GM19099 (cell line): ENCODE measurements around the gene IFRD2.
A peak's percentile ranks its signal among the peaks of the same experiment; 100 is the strongest.

Source experiments
- POLR2A ChIP-seq: IDR thresholded peaks from 3 replicates; pipeline ENCODE4 v1.6.1; 2011; ENCODE audit warnings: low read depth; ENCODE audit not compliant: insufficient read length; ENCODE audit errors: extremely low read depth

The IFRD2 gene

DNA sequence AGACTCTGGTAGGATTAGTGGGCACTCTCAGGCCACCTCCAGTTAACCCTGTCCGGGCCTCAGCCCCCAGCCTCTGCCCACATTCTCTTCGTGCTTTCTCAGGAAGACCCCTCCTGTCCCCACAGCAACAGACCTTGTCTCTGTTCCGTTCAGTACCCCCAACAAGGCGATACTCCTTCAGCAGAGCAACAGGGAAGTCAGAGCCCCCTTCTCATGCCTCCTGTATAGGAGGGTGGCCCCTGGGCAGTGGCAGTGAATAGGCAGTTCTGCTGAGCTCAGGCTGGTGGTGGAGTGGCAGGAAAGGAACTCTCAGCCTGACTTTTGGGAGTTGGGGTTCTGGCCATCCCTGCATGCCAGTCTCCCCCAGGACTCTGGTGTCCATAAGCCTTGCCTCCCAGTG, 22.8 kb downstream of the IFRD2 start:
- no peak for TF ChIP-seq POLR2A

DNA sequence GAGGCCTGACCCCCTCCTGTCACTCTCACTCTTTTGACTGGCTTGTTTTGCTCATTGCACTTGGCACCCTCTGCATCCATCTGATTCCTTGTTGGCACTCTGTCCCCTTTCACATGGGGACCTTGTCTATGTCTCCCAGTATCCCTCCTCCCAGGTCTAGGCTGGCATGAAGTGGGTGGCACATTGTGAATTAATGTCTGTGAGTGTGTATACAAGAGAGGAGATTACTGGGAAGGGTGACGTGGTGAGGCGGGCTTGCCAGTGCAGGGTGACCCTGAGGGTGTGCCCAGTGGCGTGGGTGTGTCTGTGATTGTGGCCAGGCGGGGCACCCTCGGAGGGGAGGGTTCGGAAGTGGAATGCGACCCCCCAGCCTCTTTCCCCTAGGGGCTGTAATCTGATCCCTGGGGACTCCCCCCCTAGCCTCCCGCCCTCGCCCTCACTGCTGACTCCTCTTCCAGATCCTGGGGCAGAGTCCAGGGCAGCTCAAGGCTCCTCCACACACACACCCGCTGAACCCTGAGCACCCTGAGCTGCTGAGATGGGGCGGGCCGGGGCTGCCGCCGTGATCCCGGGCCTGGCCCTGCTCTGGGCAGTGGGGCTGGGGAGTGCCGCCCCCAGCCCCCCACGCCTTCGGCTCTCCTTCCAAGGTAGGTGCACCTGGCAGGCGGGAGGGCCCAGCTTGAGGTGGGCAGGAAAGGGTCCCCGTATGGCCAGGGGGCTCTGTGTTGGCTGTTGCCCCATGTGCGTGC, 23.4 kb downstream of the IFRD2 start, which contains the start of gene SEMA3B:
TSS of gene SEMA3B (plus strand) at position 445 of the 749 bp plus-strand sequence. CDS start at position 539, 94 bp downstream.
- no peak for TF ChIP-seq POLR2A

DNA sequence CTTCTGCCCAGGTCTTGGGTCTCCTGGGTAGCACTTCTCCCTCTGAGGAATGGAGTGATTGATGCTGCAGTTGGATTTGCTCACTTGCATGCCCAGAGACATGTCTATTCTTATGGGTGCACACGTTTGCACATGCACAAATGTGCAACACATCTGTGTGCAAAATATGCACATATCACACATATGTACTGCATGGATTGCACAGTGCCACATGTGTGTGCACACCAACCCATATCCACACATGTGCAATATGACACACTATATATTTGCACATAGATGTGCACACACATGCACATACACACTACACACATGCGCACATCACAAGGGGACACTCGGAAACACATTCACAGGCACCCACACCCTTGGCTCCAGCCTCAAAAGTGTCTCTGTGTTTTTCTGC, 24.0 kb downstream of the IFRD2 start:
- TF ChIP-seq POLR2A = no peak

DNA sequence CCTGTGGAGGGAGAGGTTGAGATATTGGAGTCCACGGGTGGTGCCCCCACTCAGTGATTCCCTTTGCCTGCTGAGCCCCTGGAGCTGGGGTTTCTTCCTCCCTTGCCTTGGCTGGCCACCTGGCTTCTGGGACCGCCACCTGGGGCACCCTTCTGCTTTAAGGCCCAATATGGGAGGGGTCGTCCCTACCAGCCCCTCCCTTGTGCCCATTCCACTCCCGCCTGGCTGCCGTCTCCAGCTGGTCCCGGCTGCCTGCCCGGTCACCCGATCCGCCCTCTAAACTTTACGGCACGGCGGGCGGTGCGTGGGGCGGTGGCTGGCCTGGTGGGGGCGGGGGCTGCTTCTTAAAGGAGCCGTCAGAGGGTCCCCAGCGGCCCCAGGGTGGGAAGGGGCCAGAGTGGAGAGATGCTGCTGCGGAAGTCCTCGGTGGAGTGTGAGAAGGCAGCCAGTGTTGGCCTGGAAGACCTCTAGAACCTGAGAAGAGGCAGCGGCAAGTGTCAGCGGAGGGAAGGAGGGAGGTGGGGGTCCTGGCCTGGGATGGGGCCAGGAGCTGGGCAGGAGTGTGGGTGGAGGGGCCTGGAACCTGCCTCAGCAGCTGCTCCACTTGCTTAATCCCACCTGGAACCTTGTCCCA, 24.8 kb downstream of the IFRD2 start:
- TF ChIP-seq POLR2A = no peak

DNA sequence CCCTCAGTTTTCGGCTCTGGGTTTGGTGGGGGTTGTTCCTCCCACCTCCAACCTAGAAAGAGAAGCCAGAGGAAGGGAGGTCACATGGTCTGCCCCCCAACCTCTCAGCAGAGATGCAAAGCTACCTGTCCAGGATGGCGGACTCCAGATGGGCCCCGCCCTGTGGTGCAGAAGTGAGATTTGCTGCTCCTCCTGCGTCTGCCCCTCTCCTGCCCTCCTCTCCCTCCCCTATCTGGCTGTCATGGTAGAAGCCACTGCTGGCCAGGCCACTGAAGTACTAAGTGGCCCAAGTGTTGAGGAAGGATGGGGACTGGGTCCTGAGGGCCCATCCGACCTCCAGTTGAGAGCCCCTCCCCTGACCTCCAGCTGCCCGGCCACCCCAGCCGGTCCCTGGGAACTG, 25.4 kb downstream of the IFRD2 start:
- TF ChIP-seq POLR2A = no peak

DNA sequence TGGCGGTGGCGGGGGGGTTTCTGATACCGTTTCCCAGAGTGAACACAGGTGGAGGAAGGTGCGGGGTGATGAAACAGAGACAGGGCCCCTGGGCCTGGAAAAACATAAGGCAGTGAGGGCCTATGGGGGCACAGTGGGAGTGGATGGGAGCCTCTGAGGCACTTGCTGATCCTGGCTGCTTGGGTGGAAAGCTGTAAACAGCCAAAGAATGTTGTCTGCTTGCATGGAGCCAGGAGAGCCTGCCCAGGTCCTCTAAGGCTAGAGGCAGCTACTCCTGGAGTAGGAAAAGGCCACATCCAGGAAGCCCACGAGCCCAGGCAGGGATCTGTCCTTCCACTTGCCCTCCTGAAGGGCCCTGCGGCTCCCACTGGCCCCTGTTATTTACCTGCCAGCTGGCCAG, 26.2 kb downstream of the IFRD2 start:
- no peak for TF ChIP-seq POLR2A

DNA sequence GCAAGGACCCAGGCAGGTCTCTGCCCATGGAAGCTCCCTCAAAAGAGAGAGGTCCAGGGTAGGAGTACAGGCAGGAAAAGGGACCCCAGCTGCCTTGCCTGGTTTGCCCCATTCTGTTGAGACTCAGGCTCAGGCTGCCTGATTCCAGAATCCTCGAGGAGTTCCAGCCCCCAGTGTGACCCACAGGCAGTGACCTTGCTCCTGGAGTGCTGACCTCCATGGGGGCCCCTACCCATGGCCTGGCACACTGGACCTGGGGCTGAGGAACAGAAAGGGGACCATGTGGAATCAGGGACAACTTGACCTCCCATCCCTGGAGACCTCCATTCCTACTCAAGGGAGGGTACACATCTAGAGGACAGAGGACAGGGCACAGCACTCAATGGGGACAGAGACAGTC, 26.7 kb downstream of the IFRD2 start:
- TF ChIP-seq POLR2A = no peak

DNA sequence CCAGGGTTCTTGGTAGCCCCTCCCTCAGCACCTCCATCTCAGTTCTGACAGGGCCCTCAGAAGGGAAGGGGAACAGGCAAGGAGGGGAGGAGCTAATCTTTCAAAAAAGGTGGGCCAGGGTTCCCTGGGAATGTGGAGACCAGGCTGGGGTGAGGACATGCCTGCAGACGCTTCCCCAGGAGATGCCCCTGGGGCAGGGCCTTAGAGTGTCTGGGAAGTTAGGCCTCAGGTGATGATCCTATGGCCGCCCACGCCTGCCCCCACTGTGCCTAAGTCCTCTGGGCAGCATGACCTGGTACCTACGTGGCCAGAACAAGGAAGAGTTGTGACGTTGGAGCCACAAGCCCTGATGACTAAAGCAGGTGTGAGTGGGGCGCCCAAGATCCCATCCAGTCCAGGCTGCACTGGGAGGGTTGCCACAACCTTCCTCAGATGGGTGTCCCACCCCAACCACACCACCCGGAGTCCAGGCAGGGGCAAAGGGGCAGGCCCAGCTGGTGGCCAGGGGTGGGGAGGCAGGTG, 27.2 kb downstream of the IFRD2 start:
- TF ChIP-seq POLR2A = no peak

DNA sequence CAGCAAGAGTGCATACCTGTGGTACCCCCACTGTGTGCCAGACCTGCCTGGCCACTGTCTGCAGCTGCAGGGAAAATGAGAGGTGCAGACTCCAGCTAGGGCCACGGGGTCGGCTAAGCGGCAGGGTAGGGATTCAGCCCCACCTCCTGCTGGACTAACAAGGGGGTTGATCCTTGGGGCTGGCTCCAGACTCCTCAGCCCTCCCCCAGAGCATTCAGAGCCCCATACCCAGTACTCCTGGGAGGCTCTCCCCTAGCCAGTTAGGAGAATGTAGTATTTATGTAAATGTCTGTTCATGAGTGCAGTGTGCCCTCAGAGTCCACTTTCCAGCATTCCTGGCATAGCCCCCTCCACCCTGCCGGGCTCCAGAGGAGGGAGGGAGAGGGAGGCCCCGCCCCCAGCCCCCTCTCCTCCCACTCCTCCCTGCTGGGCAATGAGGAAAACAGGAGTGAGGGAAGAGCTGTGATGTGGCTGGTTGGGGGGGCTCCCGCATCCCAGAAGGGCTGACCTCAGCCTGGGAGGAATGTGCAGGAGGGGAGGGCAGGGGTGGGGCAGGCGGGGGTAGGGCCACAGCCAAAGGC, 27.8 kb downstream of the IFRD2 start:
- TF ChIP-seq POLR2A = no peak

DNA sequence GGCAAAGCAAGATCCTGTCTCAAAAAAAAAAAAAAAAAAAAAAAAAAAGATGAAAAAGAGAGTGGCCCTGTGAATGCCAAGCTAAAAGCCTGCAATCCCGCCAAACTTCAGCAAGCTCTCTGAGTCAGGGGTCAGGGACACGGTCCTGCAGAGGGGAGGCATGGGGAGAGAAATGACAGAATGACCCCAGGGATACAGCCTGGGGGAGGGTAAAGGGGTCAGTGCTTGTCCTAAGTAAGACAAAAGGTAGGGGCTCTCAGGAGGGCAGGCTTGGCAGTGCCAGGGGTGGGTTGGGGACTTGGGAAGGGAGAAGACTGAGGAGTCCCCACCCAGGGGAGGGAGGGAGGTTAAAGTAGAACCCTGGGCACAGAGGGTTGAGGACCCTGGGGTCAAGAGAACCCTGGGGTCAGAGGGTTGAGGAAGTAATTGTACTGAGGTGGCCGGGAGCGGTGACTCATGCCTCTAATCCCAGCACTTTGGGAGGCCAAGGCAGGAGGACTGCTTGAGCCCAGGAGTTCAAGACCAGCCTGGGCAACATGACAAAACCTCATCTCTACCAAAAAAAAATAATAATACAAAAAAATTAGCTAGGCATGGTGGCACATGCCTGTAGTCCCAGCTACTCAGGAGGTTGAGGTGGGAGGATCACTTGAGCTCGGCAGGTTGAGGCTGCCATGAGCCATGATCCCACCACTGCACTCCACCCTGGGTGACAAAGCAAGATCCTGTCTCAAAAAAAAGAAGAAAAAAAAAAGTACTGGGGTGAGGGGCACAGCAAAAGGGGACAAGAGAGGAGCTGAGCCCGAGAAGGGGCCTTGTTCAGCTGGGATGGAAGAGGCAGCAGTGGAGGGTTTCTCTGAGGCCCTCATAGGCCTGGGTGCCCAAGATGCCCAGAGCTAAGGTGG, 28.5 kb downstream of the IFRD2 start:
- TF ChIP-seq POLR2A = no peak

DNA sequence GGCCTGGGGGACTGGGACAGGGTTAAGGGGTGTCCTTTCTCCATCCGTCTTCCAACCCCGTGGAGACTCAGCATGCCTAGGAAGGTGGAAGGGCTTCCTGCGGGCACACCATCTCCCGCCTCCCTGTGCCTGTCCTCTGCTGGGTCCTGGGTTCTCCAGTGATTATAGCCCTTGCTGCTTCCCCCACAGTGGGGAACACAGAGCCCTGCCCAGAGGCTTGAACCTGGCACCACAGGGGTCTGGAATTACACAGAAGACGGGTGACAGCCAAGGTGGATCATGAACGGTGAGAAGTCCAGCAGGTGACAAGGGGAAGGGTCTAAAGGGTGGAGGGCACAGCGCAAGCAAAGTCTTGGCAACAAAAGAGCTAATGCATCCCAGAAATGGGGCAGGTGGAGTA, 29.5 kb downstream of the IFRD2 start:
- no peak for TF ChIP-seq POLR2A

DNA sequence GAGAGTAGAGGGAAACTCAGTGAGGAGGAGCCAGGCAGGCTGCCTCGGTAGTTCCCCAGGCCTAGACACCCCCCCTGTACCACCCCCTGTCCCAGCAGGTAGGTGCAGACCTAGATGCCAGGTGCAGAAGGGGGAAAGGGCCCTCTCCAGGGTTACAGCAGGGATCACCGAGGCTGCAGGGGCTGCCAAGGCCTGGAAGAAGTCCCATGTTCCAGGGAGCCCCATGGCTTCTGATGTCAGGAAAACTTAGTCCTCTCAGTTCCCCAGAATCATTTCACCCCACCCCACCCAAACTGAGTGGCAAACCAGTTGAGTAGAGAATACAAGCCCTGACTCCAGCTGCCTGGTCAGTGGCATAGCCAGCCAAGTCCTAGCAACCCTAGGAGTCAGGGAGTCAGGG, 30.7 kb downstream of the IFRD2 start:
- no peak for TF ChIP-seq POLR2A

DNA sequence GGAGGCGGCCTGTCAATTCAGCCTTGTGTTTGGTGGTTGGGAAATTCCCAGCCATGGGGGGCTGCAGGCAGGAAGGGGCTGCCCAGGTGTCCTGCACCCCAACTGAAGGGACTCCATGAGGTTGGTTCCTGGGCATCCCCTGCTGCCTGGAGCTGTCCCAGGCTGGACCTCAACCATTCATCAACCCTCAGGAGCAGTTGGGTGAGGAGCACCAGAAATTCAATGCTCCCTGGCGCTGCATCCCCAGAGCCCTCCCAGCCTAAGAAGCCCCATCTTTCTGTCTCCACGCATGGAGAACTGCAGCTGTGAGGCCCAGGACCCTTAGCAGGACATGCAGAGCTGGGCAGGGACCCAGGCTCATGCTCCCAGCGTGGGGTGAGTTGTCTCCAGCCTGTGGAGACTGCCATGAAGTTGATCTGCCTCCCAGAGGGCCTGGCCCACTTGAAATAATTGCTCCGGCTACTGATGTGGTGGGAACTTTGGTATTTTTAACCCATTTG, 31.2 kb downstream of the IFRD2 start:
- no peak for TF ChIP-seq POLR2A

DNA sequence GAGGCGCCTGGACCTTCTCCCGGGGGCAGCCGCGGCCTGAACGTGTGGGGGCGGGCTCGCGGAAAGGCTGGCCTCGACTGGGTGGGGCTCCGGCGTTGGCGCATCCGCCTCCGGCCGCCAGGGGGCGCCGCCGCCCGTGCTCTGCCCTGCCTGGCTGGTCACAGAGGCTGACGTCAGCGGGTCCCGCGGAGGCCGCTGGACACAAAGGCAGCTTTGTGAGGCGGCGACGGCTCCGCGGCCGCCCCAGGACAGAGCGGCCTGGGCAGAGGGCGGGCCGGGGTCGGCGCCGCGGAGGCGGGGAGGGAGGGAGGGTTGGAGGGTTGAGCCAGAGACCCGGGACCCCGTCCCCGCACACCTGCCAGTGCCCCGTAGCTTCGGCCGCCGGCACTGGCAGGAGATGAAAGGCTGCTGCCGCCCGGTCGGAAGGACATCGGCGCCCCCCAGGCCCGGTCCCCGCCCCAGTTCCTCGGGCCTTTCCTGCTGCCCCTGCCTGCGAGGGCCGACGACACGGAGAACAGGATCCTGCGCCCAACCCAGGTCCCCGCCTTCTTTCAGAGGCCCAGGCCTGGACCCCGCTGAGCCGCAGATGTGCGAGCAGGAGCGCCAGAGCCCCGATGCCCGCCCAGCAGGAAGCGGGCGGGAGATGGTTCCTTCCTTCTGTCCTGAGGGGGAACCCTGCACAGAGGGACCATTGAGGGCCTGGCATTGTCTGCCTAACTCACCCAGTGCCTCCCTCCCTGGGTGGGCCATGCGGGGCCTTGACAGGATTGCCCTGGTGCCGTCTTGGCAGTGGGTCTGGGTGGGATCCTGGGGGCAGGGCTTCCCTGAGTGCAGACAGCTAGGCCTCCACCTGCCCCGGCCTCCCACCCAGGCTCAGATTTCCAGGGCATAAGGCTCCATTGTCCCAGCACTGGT, 31.9 kb downstream of the IFRD2 start:
- peak; percentile 46 for TF ChIP-seq POLR2A
